ENCODE measurements around the gene ERICH3. TPM values are rescaled to one million over a fixed set of nuclear protein-coding genes. Genes with fewer than 3 reads are reported as not detected.
A peak's percentile ranks its signal among the peaks of the same experiment; 100 is the strongest.
"Not testable (repeated sequence)": the region's sequence is repeated elsewhere in the genome, so short reads cannot be mapped to it uniquely, and the experiment has no call there.

ERICH3 gene
- total RNA-seq, 1 donor from 2014 or later, result not detected

DNA sequence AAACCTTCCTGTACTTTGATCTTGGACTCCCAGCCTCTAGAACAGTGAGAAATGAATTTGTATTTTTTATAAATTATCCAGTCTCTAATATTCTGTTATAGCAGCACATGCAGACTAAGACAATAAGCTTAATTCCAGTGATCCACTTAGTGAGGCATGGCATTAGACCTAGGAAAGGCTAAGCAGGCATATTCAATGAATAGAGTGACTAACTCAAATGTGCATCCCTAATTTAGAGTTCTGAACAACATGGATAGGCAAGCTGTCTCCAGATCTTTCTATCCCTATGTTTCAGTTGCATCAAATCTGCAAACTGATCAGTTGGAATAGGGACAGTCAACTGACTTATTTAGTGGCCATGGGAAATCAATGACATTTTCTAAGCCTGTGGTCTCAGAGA, 4.3 kb upstream of the ERICH3 start:
- no peak for DNase-seq (ENCODE audit: low spot score)

DNA sequence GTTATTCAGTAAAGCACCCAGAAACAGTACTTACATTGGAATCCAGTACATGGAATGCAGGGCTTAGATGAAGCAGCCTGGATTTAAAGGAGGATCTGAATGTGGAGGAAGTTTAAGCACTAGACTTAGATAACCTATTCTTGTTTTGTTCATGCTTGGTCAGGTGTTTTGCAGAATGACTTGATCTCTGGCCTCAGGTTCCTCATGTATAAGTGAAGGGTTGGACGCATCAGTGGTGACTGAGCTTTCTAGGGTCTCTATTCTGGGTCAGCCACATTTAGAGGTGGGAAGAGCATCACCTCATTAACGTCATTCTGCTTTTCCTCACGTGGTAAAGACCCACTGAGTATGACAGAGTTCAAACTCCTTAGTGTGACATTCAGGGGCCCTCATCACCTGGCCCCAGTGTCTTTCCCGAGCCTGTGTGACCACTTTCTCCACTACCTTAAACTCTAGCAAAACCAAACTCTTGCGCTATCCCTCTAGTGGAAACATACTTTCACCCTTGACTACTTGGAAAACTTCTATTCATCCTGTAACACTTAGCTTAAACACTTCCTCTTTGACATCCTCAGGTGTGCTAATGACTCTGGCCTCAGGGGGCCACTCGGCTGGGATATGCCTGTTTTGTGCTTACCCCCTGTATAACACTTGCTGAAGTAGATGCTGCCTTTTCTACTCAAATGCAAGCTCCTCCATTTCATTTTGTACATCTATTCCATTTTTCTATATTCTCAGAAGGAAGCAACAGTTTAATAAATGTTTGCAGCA, 871 bp upstream of the ERICH3 start:
- DNase-seq (ENCODE audit: low spot score), result no peak

DNA sequence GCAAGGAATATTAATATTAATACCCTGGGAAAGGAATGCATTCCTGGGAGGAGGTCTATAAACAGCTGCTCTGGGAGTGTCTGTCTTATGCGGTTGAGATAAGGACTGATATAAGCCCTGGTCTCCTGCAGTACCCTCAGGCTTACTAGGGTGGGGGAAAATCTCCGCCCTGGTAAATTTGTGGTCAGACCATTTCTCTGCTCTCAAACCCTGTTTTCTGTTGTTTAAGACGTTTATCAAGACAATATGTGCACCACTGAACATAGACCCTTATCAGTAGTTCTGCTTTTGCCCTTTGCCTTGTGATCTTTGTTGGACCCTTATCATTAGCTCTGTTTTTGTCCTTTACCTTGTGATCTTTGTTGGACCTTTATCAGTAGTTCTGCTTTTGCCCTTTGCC, 2.7 kb downstream of the ERICH3 start:
- DNase-seq (ENCODE audit: low spot score), result not testable (repeated sequence)

DNA sequence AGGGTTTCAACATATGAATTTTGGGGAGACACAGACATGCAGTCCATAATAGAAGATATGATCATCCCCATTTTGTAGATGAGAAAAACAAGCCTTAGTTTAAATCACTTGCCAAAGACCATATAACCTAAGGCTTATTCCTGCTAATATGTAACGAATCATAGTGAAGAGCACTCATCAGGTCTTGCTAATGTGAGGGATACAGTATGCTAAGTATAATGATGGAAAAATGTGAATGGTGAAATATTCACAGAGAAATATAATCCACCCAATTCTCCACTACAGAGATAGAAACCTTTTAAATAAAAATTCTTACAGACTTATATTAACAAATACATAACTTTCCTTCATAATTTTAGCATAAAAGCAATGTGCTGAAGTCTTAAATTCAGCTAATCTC, 18.9 kb downstream of the ERICH3 start:
- no peak for DNase-seq (ENCODE audit: low spot score)

DNA sequence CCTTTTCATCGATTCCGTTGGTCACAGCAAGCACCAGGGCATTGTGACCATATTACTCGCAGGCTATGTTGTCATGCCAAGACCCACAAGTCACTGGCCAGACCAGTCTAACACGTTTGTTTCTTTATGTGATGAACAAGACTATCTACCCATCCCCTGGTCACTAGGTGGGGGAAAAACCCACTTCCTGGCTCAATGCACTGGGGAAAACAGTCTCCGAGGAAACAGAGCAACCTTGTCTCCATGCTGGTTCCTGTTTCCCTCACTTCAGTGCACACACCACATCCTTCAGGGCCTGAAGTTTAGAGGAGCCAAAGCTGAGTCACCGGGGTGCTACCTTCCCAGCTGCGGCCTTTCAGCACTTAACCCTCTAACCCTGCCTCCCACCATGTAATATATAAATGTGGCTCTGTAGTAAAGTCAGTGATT, 20.9 kb downstream of the ERICH3 start:
- peak; percentile 44 for DNase-seq (ENCODE audit: low spot score)

DNA sequence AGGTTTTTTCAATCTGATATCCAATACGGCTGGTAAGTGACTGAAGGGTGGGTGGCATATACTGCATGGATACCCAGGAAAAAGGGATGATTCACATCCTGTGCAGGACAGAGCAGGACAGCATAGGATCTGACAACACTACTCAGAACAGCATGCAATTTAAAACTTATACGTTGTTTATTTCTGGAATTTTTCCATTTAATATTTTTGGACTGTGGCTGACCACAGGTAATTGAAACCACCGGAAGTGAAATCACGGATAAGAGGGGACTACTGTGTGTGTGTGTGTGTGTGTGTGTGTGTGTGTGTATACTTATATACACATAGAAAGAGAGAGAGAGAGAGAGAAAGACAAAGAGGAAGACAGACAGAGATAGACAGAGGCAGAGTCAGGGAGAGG, 23.0 kb downstream of the ERICH3 start:
- no peak for DNase-seq (ENCODE audit: low spot score)

DNA sequence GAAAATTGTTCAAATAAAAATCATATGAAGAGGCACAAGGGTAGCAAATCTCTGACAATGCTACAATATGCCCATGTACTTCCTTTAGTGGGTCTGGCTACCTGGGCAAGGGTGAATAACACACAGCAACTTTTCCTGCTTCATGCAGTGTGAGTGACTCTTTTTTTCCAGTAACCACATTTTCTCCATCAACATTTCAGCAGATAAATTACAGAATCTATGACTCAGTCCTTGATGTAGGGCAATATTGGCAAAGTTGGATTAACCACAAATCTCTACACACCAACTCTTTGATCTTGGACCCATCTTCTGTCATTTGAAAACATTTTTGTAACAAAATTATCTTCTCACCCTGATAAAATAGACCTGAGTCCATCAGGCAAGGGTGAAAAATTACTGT, 31.7 kb downstream of the ERICH3 start:
- DNase-seq (ENCODE audit: low spot score), result no peak

DNA sequence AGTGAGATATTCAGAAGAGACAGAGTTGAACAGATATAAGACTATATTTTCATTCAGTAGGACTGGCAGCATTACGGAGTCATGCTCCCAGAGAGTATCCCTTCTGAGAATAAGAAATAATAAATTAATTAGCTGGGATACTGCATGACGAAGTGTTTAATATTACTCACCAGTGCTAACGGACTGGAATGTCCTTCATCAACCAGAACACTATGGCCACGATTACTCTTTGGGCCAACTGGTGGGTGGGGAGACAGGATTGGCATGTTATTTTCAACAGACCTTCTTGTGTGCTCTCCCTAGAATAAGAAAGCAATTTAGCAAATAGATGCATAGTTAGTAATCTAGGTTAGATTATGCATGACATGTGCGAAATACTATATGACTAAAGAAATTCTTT, 32.4 kb downstream of the ERICH3 start:
- no peak for DNase-seq (ENCODE audit: low spot score)

DNA sequence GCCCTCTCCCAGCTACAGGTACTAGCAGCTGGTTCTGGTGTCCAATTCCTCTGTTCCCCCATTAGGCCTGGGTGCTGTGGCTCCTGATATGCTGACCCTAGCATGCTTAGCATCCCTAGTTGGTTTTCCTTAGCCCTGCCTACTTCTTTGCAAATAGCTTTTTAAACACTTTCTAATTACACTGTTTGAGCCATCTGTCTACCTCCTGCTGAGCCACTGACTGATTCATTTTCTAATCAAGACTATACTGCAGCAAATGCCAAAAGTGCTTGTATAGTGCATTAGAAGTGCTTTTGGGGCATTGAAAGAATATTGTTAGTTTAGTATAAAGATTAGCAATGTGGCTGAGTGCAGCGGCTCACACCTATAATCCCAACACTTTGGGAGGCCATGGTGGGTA, 36.3 kb downstream of the ERICH3 start:
- no peak for DNase-seq (ENCODE audit: low spot score)

DNA sequence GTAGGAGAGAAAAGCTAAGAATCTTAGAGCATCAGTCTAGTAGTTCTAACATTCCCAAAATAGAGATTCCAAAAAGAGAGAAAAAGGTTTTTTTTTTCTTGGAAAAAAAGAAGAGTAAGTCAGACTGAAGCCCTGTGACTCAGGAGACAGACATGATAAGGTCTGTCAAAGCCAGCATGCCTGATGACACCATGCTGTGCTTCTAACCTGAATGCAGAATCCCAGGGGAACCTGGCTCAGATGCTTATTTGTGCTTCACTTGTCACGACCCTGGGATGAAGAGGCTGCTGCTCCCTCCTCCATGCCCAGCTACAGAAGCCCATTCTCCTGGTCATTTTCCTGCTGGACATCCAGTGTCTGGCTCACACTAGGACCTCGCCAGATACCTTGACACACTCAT, 44.3 kb downstream of the ERICH3 start:
- no peak for DNase-seq (ENCODE audit: low spot score)

DNA sequence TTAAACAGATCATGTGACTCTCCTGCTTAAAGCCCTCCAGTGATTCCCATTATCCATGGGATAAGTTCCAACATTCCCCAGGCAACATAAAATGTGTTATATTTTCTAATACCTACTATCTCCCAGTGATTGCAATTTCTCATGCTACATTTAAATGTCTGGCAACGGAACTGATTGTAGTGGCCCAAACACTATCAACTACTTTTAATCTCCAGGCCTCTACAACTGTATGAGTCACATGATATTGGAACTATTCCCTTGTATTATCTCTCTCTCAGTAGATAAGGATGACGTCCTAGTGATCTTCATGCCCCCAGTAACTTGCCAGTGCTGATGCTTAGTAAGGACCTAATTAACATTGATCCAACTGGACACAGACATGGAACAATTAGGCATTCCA, 49.9 kb downstream of the ERICH3 start:
- no peak for DNase-seq (ENCODE audit: low spot score)

DNA sequence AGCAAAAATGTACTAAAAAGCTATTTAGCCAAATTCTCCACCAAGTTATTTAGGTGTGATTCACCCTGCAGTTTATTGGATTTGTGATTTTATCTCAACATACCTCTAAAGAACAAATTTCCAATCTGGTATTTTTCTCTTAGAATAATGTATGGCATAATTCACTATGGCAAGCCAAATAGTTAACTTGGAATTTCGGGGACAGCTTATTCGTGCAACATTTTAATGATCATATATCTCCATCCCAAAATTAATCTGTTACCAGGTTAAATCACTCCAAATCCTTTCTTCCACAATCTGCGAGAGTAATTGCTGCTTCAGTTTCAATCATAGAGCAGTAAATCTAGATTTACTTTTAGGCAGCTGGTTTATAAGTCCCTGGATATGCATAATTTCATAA, 53.4 kb downstream of the ERICH3 start:
- no peak for DNase-seq (ENCODE audit: low spot score)

DNA sequence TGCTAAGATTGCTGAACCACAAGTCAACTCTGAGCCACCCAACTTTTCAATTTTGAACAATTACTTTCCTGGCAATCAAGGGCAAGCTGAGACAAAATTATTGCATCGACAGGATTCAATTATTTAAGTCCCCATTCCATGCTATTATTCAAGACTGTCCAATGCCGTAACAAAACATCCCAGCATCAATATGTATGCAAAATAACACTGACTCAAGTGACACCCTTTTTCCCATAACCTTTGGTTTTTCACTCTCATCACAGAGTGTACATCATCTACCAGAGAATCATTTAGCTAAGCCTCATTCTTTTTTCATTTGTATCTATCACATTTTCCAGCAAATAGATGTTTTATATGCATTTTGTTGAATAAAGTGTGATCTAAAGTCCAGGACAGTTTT, 54.6 kb downstream of the ERICH3 start:
- no peak for DNase-seq (ENCODE audit: low spot score)

DNA sequence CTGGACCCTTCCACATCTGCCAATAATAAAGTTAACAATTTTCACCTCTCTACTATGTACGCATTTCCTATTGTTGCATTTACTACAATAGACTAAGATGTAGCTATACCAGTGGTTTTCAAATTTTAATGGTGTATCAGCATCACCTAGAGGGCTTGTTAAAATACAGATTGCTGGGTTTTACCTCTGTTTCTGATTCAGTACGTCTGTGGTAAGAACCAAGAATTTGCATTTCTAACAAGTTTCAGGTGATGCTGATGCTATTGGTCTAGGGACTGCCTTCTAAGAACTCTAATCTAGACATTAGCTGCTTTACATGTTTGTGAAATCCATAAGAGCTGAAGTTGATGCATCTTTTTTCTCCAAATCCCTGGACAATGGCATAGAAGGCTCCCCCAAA, 59.7 kb downstream of the ERICH3 start:
- no peak for DNase-seq (ENCODE audit: low spot score)

DNA sequence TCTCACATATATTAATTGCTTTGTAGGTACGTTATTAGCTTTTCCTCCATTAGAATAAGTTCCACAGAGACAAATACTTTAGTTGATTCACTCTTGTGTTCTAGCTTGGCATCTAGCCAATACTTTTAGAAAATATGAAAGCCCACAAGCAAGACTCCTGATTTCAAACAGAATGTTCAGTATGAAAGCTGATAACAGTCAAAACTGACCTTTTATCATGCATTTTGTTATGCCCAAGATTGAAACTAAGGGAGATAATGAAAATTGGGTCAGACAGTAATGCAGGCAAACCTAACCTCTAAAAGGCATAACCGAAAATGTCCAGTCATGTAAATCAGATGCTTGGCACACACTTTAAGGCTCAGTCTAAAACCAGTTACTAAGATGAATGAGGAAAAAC, 61.7 kb downstream of the ERICH3 start:
- no peak for DNase-seq (ENCODE audit: low spot score)

DNA sequence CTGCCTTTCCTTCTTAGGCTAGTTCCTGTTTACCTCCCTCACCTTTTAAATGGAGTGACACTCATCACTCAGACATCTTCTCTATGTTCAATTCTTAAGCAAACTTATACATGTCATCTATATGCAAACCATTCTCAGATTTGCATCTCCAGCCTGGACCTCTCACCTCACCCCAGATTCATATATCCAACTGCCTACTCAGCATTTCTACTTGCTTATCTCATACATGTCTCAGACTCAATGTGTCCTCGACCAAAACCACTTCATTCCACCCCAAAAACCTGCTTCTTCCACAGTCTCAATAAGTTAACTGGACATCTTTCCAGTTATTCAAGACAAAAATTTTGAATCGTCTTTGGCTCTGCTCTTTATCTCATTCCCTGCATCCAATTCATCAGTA, 62.6 kb downstream of the ERICH3 start:
- DNase-seq (ENCODE audit: low spot score), result no peak

DNA sequence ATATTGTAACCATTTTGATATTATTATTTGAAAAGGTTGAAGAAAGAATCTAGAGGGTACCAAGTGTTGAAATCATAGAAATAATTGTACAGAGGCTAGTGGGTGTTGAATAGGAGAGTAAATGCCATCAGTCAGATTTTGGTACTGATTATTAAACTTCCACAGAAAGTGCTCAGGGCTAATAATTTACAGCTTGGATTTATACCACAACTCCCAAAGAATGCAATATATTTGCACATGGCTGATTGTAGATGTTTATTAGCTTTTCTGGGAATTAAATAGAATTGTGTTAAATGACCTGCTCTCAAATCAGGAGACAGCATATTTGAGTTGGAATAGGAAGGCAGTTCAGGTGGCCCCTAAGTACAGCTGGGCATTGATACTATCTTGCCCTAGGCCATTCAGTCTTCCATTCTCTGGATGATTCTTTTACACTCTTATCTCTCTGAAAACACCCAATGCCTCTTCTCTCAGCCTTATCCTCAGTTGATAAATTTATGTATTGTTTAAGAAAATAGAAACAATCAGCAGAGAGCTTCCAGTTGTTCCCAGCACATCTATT, 63.7 kb downstream of the ERICH3 start:
- DNase-seq (ENCODE audit: low spot score), result no peak

DNA sequence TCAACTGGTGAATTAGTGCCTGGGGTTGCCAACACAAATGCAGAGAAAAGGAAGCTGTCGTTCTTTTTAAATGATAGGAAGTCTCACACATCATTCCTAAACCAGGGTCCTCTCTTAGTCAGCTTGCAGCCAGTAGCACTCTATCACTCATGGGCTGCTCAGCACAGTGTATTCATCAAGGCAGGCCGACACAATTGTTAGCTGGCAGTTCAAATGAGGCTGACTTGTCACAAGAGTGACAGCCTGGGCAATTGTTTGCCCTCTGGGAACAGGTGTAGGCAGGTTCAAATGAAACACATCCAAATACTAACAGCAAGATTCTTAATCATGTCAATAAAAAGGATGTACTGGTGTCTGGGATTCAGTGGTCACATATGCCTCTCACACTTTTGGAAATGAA, 76.9 kb downstream of the ERICH3 start:
- no peak for DNase-seq (ENCODE audit: low spot score)

DNA sequence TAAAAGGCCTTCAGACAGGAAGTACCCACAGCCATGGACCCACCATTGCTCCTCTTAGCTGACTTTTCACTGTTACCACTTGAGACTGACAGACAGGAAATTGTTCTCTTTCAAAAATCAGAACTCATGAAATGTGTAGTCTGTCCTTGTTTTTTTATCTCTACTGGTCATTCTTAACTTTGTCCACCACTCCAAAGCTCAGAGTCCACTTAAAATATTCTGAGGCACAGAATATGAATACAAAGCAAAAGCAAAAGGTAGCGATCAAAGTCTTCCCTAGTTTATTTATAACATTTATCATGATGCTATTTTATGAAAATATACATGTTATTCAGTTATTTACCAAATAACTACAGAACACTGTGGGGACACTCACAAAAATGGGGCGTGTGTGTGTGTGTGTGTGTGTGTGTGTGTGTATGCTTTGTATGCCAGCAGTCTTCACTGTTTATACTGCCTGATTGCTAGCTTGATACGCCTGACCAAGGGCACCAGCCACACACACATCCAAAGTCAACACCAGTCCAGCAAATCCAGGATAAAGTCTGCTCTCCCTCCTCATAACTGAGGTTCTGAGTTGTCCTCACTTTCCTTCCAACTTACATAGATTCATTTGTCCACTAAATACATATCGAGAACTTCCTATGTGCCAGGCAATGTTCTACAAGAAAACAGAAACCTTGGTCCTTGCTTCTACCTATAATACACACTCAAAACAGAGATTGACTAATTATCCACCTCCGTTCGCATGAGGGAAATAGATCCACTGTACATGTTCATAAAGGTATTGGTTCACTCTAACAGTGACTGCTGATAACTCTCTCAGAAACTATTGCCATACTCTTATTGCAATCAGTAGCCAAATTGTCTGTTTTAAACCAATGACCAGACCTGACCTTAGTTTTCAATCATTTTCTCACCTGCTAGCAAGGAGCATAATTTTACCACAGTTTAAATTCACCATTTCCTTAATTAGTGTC, 79.4 kb downstream of the ERICH3 start:
- DNase-seq (ENCODE audit: low spot score), result no peak

DNA sequence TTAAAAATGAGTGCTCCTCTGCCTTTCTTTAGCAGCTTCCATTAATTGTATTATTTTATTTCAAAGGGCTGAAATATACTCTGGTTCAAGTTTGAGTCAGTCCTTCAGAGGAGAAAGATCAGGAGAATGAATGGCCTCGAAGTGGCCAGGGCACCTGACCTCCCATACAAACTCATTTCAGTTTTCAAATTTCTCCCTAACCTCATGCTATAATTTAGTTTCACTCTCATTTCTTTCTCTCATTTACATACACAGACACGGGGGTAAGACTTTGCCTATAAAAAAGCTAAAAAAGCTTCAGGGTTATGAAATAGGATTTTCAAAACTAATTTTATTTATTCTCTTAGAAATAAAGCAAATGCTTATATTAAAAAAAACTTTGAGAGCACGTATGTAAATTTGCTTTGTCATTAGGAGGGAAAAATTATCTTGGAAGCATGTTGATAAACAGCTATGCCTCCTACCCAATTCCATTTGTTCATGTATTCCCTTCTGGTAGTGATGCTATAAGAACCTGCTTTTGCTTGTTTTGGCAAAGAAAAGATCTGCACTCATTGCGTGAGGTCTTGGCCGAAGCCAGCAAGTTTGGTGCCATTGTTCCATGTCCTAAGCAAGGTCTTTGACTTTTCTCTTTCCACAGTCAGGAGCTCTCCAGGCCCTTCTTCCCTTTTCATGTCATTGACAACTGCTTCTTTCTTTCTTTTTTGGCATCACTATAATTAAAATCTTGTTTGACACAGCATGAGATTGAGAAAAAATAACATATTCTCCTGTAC, 80.8 kb downstream of the ERICH3 start:
- DNase-seq (ENCODE audit: low spot score), result no peak

DNA sequence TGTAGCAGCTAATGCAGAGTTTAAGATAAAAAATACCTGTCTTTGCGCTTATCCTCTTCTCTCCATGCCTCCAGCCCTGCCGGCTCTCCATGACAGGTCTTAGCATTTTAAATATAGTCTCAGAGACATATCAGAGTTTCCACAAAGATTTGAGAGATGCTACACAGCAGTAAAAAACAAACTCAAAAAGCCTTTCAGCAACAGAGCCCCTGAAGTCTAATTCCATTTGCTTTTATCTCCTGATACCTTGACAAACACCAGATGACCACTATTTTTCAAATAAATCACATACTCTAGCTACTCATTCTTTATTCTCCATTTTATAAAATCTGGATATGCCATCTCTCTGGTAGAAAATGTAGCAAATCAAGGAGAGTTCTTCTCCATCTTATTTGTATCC, 81.6 kb downstream of the ERICH3 start:
- no peak for DNase-seq (ENCODE audit: low spot score)

DNA sequence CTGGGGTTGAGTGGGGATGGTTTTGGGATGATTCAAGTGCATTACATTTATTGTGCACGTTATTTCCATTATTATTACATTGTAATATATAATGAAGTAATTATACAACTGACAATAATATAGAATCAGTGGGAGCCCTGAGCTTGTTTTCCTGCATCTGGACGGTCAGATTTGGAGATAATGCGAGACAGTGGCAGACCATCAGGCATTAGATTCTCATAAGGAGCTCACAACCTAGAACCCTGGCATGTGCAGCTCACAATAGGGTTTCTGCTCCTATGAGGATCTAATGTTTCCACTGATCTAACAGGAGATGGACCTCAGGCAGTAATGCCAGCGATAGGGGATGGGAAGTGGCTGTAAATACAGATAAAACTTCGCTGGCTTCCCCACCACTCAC, 83.3 kb downstream of the ERICH3 start:
- no peak for DNase-seq (ENCODE audit: low spot score)
